Non-pigmented ciliary epithelial cell (primary cell): Measurements from ENCODE around the gene PDE4B.

ENCODE experiments used
- DNase-seq: peaks from one replicate; pipeline ENCODE4 v3.0.0-alpha.2; 2010; ENCODE audit warnings: low read depth

Gene PDE4B

DNA sequence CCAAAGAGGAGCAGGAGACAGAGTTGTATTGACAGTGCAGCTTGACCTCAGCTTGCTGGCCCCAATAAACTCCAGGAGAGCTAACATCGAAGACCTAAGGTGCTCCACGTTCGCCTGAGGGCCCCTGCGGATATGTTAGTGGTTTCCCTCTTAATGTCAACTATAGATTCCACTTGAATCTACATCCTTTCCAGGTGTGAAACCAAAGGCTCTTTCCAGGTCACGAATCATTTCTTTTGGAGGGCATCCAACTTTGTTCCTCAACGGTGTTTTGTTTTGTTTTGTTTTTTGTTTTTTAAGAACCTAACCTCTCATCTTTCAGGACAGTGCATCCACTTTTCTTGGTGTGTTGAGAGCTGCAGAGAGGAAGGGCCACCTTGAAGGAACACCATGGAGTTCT is 473.7 kb downstream of the PDE4B start:
- DNase-seq = no peak

DNA sequence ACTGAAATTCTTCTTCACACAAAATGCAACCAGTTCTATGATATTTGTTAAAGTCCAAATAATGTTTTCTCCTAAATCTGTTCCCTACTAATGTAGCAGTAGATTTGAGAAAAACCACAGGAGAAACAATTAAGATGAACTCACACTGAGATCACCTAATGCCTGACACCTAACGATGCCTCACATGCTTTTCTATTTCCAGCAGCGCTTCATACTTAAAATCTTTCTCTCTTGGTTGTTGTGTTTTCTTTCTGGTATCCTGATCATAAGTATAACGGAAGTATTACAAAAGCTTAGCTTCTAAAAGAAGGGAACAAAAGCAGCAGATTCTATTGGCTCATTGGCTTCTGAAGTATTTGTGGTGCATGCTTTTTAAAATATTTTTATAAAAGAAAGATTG is 474.1 kb downstream of the PDE4B start:
- no peak for DNase-seq

DNA sequence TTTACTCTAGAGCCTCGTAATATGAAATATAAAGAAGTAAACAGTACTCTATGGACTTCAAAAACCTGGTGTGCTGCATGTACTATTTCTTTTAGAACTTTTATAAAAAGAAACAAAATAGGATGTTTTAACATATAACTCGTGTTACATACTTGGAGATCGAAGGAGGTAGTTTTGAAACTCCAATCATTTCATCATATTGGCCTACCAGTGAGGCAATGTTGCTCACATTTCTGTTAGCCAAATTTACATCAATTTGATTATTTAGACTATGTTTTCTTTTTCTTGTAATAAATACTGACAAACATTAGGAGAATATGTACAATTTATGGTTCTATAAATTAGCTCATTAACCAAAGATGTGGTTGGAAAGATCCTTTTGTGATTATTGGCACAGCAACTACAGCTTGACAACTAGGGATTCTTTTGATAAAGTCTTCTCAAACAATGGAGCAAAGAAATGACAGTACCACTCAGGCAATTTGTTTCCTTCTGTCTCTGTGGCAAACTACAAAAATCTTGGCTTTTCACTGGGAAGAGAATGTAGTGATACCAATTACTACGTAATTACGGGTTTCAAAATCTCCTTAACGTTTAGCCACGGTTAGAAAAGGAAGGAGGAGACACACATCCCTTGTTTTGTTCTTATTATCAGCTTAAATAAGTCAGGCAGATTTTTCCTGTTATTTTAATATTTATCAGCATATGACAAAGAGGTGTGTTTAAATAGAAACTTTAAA is 474.7 kb downstream of the PDE4B start:
- DNase-seq = no peak

DNA sequence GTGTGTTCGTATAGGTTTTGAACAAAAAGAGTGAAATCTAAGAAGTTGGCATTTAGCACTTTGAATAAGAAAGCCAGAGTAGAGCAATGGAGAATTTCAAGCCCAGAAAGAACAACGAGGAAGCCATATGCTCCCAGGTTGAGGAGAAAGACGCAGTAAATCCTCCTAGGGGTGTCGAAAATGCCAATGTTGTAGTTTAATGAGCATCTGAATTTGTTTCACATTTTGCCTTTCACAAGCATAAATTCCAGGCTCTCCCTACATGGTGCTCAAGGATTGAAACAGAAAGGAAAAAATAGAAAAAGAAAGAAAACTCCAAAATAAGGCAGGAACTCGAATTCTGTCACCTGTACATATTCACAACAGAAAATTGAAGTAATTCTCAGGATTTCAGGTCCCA is 476.5 kb downstream of the PDE4B start:
- DNase-seq = no peak

DNA sequence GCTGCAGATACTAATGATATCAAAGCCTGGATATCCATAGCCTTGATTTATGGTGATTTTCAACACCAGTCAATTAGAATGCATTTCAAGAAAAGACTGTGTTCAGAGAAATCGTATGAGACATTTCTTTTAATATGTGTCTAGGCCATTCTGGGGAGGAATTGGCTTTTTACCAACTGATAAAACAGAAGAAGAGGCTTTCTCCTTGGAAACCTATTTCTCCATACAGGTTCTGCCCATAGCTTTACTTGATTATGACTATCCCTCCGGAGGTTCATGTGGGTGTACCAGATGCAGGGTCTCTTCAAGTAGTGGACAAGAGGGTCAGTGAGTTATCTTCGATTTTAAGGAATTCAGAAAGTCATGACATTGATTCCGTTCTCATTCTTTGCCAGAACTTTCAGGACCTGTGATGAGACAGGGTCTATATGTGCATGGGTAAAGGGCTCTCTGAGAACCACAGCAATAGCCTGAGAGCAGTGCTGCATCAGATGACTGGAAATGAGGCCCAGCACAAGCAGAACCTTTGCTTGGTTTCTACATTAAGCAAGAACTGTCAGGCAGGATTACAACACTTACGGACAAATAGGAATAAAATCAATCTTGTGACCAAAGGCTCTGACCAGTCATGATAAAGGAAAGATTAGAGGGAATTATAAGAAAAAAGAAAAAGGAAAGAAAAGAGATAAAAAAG is 477.6 kb downstream of the PDE4B start:
- DNase-seq = no peak

DNA sequence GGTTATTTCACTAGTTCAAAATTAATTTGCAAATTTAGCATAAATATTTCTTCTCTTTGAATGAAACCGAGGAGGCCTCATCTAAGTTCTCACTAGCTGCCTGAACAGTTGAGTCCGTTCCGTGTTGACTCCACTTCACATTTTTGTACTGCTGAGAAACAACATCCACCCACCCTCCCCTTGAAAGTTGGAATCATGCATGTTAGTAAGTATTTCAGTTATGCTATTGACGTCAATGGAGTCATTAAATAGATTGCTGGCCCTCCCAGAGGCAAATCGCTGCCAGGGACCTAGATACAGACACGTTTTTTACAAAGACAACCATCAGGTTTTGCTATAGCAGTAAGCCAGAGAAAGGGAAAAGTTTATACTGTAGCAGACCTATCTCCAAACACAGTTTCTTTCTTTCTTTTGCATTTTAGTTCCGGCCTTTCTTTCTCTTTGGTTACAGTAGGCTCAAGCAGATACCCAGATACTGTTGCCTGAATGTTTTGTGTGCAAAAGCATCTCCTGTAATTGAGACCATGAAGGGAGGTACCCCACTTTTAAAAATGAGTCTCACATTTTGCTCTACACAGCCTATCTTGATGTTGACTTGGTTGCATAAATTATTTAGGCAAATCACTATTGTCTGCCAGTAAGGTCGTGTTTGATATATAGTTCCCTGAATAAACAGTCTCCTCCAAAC is 478.7 kb downstream of the PDE4B start:
- peak; percentile 98 for DNase-seq

DNA sequence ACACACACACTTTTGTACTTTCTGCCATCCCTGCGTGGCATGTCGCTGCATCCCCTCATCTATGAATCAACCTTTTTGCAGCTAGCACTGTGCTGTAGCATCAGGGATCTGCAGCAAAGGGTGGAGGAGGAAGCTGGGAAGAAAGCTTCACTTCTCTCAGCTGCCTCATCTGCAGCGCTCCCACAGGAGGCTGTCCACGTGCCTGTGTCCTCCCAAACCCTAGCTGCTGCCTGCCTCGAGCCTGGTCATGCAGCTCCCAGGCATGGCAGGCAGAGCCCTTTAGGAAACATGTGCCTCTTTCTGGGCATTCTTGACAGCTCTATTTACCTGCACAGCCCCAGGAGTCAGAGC is 479.2 kb downstream of the PDE4B start:
- no peak for DNase-seq

DNA sequence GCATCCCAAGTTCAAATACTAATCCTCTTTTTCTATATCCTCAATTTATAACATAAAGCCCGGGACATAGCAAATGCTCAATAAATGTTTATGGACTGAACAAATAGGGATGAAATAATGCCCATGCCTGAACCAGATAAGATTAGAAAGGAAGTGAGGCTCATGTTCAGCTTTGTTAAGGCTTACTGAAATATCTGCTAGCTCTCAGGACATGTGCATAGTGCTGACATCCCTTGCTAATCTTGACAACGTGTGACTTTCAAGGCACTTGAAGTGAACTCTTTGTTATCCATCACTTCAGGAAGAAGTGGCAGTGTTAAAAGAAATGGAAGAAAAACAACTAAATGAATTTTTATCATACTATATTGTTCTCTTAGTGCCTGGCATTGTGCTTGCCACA is 481.0 kb downstream of the PDE4B start:
- no peak for DNase-seq

DNA sequence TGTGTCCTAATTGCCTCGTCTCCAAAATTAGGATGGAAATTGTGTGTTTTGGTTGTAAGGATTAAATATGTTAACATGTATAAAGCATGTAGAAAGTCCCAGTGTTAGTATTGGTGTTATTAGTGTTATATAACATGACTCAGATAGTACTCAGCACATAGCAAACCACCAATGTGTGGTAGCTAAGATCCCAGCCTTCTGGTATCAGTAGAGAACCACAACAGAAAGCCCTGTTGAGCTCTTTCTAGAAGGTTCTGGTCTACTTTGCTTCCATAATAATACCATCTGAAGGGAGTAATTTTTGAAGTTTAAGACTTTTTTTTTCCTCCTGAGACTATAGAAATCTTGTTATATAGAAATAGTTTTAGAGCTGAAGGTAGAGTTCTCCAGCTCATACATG is 481.9 kb downstream of the PDE4B start:
- no peak for DNase-seq

DNA sequence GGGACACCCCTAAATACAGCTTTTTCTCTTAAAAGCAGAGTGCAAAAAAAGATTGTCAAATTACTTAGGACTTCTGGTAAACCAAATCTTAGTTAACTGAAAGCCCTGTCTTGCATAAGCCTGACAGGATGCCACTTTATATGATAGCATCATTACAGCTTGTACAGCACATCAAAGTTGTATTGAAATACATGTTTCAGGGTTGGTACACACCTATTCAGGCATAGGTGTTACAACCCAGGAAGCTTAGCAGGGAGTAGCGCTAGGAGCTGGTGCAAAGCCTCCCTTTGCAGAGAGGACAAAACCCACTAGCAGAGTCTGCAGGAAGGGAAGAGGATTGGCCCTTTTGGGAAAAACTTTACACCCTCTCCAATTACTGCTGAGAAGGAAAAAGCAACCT is 482.4 kb downstream of the PDE4B start:
- no peak for DNase-seq

DNA sequence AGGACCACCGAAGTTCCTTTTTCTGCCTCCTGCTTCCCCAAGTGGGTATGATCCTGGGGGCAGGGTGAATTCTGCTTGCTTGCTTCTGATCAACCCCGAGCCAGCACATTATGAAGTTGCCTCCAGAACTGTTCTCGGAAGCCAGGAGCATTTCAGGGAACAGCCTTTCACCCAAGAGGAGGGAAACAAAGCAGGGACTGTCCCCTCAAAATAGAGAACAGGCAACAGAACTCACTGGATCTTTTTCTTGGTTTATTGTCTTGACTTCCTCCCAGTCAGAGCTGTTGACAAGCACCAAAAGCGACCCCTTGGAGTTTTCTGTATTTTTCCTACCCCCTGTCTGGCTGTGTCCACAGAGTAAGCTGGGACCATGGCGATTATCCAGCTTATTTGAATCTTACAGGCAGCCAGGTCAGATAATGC is 482.9 kb downstream of the PDE4B start:
- DNase-seq = no peak

DNA sequence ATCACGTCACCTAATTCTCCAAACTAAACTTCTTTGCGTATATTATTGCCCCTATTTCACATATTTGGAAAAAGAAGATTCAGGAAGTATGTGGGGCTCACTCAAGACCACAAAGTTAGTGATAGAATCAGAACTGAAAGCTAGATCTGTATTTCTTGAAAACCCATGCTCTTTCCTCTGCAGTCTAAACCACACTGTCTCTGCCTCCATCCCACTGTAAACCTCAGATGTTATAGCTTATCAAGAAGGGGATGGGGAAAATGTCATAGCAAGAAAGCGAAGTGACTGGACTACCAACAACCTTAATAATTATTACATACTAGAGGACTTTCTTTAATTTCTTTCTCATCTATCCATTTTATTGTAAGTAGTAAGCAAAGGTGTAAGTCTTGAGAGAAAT is 483.5 kb downstream of the PDE4B start:
- no peak for DNase-seq

DNA sequence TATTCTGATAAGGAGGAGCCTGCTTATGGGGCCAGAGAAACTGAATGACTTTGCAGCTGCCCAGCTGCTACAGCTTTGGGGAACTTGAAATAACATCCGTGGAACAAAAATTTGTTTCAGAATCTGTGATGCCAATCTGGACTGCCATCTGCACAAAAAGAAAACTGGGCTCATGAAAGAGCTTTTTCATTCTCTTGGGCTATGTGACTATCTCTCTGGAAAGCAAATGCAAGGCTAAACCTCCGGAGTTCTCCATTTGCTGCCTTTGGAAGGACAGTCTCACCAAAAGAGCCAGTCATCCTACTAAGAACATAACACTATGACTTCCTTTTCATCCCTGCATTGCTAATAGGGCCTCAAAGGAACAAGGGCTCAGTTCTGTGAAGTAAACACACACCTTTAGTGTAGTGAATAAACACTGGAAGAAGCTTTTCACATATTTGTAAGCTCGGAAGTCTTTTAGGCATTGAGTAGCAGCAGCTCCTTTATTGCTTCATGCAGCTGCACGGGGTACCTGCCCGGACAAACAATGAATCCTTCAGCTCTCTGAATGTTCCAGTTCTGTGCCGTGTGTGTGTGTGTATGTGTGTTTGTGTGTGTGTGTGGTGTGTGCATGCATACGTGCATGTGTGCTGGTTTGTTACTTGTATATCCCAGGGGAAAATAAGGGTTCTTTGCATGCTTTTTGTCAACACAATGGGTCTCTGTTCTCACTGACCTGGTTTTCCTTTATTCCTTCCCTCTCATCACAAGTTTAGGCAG is 485.7 kb downstream of the PDE4B start:
- DNase-seq = no peak

DNA sequence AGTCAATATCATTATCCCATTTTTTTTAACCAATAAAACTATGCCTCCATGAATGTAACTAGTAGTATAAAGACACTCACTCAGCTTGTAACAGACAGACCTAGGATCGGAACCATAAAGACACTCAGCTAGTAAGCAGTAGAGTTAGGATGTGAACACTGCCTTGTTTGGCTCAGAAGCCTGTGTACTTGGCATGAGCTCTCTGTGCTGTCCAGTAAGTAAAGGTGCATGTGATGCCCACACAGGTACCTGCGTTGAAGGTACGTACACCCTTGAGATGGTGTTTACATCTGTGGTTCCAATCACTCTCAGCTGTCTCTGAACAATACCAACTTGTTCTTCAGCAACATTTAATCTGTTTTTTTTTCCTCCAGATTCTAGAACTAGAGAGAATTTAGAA is 489.1 kb downstream of the PDE4B start:
- no peak for DNase-seq

DNA sequence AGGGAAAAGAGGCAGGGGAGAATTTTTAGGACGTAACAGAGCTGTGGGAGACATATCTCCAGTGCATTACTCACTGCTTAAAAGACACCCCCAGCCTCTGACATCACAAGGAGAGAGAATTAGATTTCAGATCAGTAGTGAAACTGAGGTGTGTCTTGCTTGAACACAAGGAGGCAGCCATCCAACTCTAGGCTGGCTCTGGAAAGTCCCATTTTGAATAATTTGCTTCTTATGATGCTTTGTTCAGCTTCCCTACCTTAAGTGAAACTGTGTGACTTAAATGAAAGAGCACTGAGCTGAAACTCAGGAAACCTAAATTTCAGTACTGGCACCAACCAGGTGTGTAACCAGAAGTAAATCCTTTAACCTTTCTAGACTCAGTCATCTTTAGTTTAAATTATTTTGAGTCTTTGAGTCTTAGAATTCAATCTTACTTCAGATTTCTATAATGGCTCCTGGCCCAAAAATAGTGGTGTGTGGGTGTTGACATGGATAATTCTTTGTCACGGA is 489.7 kb downstream of the PDE4B start:
- peak; percentile 65 for DNase-seq

DNA sequence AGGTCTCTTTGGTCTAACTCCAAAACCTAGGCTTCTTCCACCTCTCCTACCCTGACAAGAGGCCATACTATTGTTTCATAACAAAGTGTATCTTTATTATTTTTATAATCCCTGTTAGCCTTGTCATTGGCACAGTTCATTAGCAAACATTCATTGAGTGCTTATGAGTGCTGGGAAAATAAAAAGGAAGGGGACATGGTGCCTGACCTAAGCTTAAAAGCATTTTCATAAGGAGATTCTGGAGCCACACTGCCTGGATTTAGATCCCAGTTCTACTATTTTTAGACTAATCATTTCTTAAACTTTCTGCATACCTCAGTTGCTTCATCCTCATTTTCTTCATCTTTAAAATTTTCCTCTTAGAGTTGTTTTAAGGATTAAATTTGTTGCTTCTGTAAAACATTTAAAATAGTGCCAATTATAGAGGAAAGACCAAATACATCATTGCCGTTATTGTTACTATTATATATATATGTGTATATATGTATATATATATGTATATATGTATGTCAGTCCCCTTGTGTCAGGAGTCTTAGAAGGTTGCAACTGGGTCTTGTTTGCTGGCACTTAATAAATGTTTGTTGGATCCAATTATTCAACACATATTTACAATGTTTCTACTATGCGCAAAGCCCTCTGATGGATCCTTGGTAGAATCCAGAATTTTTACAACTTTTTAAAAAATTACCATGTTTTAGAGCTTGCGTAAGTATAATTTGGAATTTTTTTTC is 490.4 kb downstream of the PDE4B start:
- no peak for DNase-seq

DNA sequence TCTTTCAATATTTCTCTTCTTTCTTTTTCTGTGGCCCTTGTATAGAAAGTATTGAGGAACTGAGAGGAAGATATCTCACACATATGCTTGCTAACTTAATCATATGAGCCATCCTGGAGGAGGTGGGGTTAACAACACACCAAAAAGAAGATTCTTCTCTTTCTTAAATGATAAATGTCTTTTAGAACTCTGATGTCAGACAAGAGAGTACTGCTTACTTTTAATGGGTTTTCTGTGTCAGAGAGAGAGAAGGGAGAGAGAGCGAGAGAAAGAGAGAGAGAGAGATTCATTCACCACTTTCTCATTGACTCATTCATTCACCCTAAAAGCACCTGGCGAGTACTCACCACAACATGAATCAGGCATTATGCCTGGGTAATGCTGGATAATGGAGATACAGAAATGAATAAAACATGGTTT is 490.9 kb downstream of the PDE4B start:
- no peak for DNase-seq

DNA sequence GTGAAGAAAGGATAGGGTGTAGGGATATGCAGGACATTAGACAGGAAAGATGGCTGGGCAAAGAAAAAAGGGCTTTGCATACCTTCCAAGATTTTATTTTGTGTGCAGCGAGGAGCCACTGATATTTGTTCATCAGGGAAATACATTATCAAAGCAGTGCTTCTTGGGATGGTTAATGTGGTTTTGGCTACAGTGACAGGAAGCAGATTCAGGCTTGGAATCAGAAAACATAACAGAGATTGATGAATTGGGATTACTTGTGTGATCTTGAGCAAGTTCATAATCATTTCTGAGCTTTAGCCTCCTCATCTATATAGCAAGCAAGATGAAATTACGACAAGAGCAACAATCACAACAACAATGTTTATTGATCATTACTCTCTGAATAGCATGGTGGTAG is 492.1 kb downstream of the PDE4B start:
- no peak for DNase-seq

DNA sequence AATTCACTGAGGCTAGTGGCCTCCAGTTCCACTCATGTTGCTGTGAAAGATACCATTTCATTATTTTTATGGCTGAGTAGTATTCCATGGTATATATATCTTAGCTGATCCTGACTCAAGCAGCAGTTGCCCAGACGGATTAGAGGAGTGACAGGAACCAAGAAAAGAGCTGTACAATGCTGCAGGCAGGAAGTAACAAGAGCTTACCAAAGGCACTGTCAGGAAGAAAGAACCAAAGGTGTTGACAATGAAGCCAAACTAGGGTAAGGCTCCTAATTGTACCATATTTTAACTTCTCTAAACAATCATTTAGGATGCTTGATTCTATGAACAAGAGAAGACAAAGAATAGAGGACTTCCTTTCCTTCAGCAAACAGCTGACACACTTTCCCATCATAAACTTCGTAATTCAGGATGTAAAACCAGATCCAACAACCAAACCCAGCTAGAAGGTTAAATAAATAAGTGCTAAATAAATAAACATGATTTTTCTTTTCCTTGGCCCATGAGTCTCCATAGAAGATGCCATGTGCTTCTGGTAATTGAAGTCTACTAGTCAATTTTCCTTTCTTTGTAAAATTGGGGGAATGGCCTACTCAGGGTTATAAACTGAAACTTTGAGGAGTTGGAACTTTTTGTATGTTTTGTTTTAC is 493.0 kb downstream of the PDE4B start:
- no peak for DNase-seq

DNA sequence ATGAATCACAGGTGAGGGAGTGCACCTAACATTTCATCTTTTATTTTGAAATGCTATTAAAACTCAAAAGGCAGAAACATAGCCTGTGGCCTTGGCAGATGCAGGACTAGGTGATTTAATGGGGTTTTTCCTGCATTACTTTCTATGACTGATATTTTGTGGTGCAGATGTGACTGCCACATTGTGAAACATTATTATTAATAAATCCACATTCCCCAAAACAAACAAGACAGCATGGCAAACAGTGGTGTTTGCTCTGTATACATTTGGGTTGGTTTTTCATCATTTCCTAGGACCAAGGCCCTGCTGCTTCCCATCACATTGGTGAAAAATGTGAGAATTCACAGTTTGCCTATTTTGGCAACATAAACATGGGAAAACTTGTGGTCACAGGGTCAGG is 493.6 kb downstream of the PDE4B start:
- DNase-seq = no peak

DNA sequence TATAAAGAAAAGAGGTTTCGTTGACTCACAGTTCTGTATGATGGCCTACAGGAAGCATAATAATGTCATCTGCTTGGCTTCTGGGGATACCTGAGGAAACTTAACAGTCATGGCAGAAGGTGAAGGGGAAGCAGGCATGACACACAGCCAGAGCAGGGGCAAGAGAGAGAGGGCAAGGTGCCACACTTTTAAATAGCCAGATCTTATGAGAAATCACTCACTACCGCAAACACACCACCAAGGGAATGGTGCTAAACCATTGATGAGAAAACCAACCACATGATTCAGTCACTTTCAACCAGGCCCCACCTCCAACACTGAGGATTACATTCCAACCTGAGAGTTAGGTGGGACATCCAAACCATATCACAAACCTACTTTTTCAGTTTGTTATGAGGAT is 495.4 kb downstream of the PDE4B start:
- no peak for DNase-seq
